ENCODE data around the gene RGS12. TPM values are rescaled to one million over a fixed set of nuclear protein-coding genes. Genes with fewer than 3 reads are reported as not detected.

RGS12 gene
- total RNA-seq, 1 donor from 2014 or later, result 3.1 TPM

GRCh38 chr4:3301450-3302172 is 8.8 kb downstream of the RGS12 start:
- Mint-ChIP-seq H3K4me1 (ENCODE audit: low read depth) (peaks cover 30% of the 10 kb centered on the region), H3K9me3 (no peaks in the 10 kb centered on the region), H3K27ac (peak overlapping the region; percentile 50), H3K4me3 (peak overlapping the region; percentile 20), H3K36me3 (ENCODE audit: low read depth) (peaks cover 2% of the 10 kb centered on the region), H3K27me3 (ENCODE audit: insufficient read depth) (peaks cover 20% of the 10 kb centered on the region)
- intact Hi-C loops (cut with micrococcal nuclease), result loop anchor here (2.0 kb wide), 1 partner anchor 179 kb away; no protein-coding TSS in a partner anchor
- DNase-seq (ENCODE audit: low spot score), result no peak

- peaks cover 30% of the 10 kb centered on the region for H3K4me1 Mint-ChIP-seq (ENCODE audit: low read depth)
- peaks cover 2% of the 10 kb centered on the region for H3K36me3 Mint-ChIP-seq (ENCODE audit: low read depth)
- peak; percentile 62 for DNase-seq (ENCODE audit: low spot score)
- H3K9me3 Mint-ChIP-seq, result no peaks in the 10 kb centered on the region
- H3K27ac Mint-ChIP-seq, result peak overlapping the region; percentile 38
- H3K27me3 Mint-ChIP-seq (ENCODE audit: insufficient read depth), result peaks cover 15% of the 10 kb centered on the region
- H3K4me3 Mint-ChIP-seq, result peak overlapping the region; percentile 62
- intact Hi-C loops (cut with micrococcal nuclease), result loop anchor here (2.0 kb wide), 1 partner anchor 179 kb away; no protein-coding TSS in a partner anchor
Observed at GRCh38 chr4:3302173-3302785, 9.5 kb downstream of the RGS12 start.

DNA sequence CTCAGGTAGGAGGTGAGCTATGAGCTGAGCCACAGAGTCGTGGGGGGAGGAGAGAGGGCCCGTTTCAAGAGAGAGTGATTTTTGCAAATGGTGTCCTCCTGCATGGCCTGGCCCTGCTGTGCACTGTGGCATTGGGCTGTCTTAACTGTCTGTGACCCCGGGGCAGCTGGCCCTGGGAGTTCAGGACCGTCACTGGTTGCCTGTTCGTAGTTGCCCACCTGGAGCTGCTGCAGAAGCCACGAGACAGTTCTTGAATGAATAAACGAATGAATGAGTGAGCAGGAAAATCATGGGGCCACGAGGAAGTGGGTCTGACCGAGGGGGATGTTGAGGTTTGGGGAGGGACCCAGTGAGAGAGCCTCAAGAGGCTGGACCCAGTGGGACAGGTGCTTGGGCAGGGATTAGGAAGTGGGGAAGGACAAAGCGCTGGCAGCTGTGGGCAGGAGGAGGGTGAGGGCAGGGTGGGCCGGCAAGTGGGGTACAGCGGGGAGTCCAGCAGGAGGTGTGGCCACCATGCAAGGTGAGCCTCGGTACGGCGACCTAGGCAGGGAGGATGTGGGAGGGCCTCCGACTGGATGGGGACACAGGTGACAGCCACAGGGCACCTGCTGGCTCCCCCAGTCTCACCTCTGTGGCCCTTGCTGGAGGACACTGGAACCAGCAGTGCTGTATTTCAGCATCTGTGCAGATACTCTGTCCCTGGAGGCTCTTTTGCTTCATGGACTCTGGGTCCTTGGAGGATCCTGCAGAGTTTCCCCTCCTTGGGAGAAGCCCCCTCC is 10.2 kb downstream of the RGS12 start:
- no peaks in the 10 kb centered on the region for H3K9me3 Mint-ChIP-seq
- intact Hi-C loops (cut with micrococcal nuclease), result loop anchor here (2.0 kb wide), 1 partner anchor 180 kb away; no protein-coding TSS in a partner anchor
- no peak for DNase-seq (ENCODE audit: low spot score)
- peak overlapping the region; percentile 38 for H3K27ac Mint-ChIP-seq
- peak overlapping the region; percentile 62 for H3K4me3 Mint-ChIP-seq
- H3K36me3 Mint-ChIP-seq (ENCODE audit: low read depth), result no peaks in the 10 kb centered on the region
- peaks cover 30% of the 10 kb centered on the region for H3K4me1 Mint-ChIP-seq (ENCODE audit: low read depth)
- peaks cover 11% of the 10 kb centered on the region for H3K27me3 Mint-ChIP-seq (ENCODE audit: insufficient read depth)

GRCh38 chr4:3303565-3303824 is 10.7 kb downstream of the RGS12 start:
- no peak overlapping the region for H3K27ac Mint-ChIP-seq
- no peak for DNase-seq (ENCODE audit: low spot score)

DNA sequence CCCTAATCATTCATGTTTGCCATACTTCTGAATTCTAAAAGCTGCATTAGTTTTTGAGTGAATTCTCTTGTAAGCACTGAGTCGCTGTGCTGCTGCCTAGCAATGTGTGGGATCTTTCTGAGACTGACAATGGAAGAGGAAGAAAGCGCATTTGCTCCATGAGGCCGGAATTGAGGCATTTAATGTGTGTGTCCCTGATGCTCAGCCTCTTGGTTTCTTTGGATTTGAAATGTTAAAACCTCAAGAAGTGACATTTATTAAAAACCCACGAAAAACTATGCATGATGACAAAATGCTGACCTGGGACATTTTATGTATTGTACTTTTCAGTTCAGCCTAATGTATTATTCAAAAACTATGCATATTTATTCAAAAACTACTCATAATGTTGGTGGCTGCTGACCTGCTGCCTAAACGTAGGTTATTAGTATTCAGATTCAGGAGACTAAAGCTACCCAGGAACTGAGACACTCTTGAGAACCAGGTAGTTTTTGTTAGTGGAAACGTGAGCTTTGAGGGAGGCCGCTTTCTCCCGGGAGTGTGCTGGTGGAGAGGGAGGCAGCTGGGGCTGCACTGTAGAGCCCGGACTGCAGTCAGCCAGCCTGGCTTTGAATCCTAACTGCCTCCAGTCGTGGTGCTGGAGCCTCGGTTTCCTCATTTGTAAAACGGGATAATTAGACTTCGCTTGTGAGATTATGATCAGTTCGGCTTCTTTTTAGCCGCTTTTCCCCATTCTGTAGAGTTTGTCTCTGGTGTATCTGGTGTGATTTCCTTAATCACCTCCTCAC is 11.3 kb downstream of the RGS12 start:
- H3K36me3 Mint-ChIP-seq (ENCODE audit: low read depth), result no peaks in the 10 kb centered on the region
- peaks cover 30% of the 10 kb centered on the region for H3K4me1 Mint-ChIP-seq (ENCODE audit: low read depth)
- intact Hi-C loops (cut with micrococcal nuclease), result loop anchor here (2.0 kb wide), 1 partner anchor 181 kb away; no protein-coding TSS in a partner anchor
- no peak for DNase-seq (ENCODE audit: low spot score)
- H3K4me3 Mint-ChIP-seq, result no peak overlapping the region
- H3K27ac Mint-ChIP-seq, result no peak overlapping the region
- peaks cover 7% of the 10 kb centered on the region for H3K27me3 Mint-ChIP-seq (ENCODE audit: insufficient read depth)
- H3K9me3 Mint-ChIP-seq, result no peaks in the 10 kb centered on the region

More at GRCh38 chr4:3303565-3303824, 10.7 kb downstream of the RGS12 start:
- H3K36me3 Mint-ChIP-seq (ENCODE audit: low read depth), result no peaks in the 10 kb centered on the region
- no peak overlapping the region for H3K4me3 Mint-ChIP-seq
- intact Hi-C loops (cut with micrococcal nuclease), result loop anchor here (2.0 kb wide), 1 partner anchor 181 kb away; no protein-coding TSS in a partner anchor
- H3K27me3 Mint-ChIP-seq (ENCODE audit: insufficient read depth), result peaks cover 12% of the 10 kb centered on the region
- peaks cover 30% of the 10 kb centered on the region for H3K4me1 Mint-ChIP-seq (ENCODE audit: low read depth)
- H3K9me3 Mint-ChIP-seq, result no peaks in the 10 kb centered on the region

DNA sequence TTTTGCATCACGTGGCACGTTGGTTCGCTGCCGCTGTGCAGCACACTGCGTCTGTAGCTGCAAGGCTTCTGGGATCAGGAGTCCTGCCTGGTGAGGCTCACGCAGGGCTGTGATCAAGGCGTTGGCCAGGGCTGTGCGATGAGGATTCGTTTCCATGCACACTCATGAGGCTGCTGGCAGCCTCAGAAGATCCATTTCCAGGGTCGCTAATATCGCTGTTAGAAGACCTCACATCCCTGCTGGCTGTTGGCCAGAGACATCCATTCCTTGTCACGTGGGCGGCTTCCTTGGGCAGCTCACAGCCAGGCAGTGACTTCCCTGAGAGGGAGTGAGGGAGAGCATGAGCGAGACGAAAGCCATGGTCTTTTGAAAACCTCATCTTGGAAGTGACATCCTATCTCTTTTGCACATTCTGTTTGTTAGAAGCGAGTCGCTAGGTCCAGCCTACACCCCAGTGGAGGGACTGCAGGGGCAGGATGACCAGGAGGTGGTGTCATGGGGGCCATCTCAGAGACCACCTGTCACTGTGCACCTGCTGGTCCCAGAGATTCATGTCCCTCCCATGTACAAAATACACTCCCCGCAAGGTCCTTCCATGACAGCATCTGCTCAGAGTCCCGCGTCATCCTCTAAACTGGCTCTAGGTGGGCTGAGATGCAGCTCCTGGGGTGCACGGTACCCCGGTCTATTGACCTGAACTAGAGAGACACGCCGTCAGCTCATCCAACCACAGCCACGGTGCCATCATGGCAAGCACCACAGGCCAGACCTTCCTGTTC is 12.2 kb downstream of the RGS12 start:
- H3K4me3 Mint-ChIP-seq, result no peak overlapping the region
- H3K9me3 Mint-ChIP-seq, result no peaks in the 10 kb centered on the region
- no peak for DNase-seq (ENCODE audit: low spot score)
- intact Hi-C loops (cut with micrococcal nuclease), result no loop called here
- H3K4me1 Mint-ChIP-seq (ENCODE audit: low read depth), result peaks cover 30% of the 10 kb centered on the region
- H3K27ac Mint-ChIP-seq, result no peak overlapping the region
- H3K27me3 Mint-ChIP-seq (ENCODE audit: insufficient read depth), result peaks cover 4% of the 10 kb centered on the region
- no peaks in the 10 kb centered on the region for H3K36me3 Mint-ChIP-seq (ENCODE audit: low read depth)

DNA sequence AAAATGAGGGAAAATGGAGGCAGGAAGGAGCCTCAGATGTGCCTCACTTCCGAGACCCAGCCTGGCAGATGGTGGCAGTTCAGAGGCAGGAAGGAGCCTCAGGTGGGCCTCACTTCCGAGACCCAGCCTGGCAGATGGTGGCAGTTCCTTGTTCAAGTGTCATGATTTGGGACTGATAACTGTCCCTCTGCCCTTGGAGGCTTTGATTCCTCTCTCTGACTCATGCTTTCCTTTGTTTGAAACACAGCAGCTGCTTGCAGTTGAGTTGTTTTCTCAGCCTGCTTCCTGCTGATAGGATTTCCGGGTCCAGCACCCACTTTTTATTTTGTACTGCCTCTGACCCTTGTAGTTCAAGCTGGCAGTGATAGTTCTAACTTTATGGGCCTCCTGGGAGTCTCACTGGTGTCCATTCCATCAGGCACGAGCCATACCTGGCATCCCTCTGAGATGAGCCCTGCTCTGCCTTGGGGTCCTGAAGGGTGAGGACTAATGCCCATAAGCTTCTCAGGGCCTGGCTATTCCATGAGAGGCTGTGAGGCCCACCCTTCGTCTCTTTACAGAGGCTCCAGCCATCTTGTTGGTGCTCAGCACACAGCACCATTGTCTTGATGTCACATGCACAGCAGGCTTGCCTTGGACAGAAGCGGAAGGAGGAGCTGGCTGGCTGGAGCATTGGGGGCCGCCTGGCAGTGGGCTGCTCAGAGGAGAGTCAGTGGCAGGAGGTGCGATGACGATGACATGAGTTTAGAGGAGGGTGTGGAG is 13.0 kb downstream of the RGS12 start:
- no peak overlapping the region for H3K4me3 Mint-ChIP-seq

DNA sequence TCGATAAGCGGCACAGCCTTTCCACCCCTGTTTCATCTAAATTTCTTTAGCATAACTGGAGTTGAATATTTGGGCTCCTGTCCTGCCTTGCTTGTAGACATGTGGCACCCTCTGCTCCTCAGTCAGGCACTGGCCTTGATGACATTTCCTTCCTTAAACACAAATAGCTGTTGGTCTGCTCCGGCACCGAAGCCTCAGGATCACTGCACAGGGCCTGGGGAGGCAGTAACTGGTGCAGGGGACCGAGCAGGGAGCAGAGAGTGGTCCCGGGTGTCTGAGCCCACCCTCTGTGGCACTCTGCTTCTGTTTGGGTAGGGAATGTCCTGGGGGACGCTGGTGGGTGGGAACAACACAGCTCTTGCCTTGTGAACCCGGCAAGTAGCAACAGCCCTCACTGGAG is 13.6 kb downstream of the RGS12 start:
- intact Hi-C loops (cut with micrococcal nuclease), result no loop called here
- H3K36me3 Mint-ChIP-seq (ENCODE audit: low read depth), result no peaks in the 10 kb centered on the region
- peaks cover 3% of the 10 kb centered on the region for H3K27me3 Mint-ChIP-seq (ENCODE audit: insufficient read depth)
- no peak overlapping the region for H3K4me3 Mint-ChIP-seq
- no peak for DNase-seq (ENCODE audit: low spot score)
- no peaks in the 10 kb centered on the region for H3K9me3 Mint-ChIP-seq
- no peak overlapping the region for H3K27ac Mint-ChIP-seq
- H3K4me1 Mint-ChIP-seq (ENCODE audit: low read depth), result peaks cover 26% of the 10 kb centered on the region

More for the DNA sequence above, 13.0 kb downstream of the RGS12 start:
- H3K4me1 Mint-ChIP-seq (ENCODE audit: low read depth), result peaks cover 30% of the 10 kb centered on the region
- intact Hi-C loops (cut with micrococcal nuclease), result no loop called here
- no peaks in the 10 kb centered on the region for H3K36me3 Mint-ChIP-seq (ENCODE audit: low read depth)
- no peak for DNase-seq (ENCODE audit: low spot score)
- H3K27ac Mint-ChIP-seq, result no peak overlapping the region
- peaks cover 4% of the 10 kb centered on the region for H3K27me3 Mint-ChIP-seq (ENCODE audit: insufficient read depth)
- no peaks in the 10 kb centered on the region for H3K9me3 Mint-ChIP-seq

GRCh38 chr4:3307060-3307459 is 14.2 kb downstream of the RGS12 start:
- Mint-ChIP-seq H3K27ac (no peak overlapping the region), H3K27me3 (ENCODE audit: insufficient read depth) (peaks cover 3% of the 10 kb centered on the region), H3K36me3 (ENCODE audit: low read depth) (no peaks in the 10 kb centered on the region), H3K4me1 (ENCODE audit: low read depth) (peaks cover 20% of the 10 kb centered on the region), H3K4me3 (no peak overlapping the region), H3K9me3 (no peaks in the 10 kb centered on the region)
- intact Hi-C loops (cut with micrococcal nuclease), result no loop called here
- no peak for DNase-seq (ENCODE audit: low spot score)

DNA sequence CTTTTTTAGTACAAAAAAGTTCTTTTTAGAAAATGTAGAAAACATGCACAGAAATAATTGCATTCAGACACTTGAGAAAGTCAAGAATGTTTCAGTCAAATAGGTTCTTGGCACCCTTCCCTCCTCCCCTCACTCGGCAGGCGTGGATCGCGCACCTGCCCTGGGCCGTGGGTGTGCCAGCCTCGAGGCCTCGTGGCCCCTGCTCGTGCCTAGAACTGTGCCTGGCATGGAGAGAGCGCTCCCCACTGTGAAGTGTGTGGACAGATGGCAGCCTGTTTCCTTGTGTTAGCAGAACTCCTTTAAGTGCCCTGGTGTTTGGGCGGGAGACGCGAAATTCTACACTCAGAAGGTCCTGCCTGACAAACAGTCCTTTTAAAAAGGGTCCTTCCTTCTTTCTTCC is 14.7 kb downstream of the RGS12 start:
- no peaks in the 10 kb centered on the region for H3K36me3 Mint-ChIP-seq (ENCODE audit: low read depth)
- intact Hi-C loops (cut with micrococcal nuclease), result no loop called here
- DNase-seq (ENCODE audit: low spot score), result no peak

GRCh38 chr4:3307891-3308575 is 15.2 kb downstream of the RGS12 start:
- Mint-ChIP-seq H3K27me3 (ENCODE audit: insufficient read depth) (peaks cover 3% of the 10 kb centered on the region), H3K9me3 (no peaks in the 10 kb centered on the region), H3K4me1 (ENCODE audit: low read depth) (peaks cover 10% of the 10 kb centered on the region), H3K27ac (no peak overlapping the region), H3K4me3 (no peak overlapping the region), H3K36me3 (ENCODE audit: low read depth) (no peaks in the 10 kb centered on the region)
- no peak for DNase-seq (ENCODE audit: low spot score)
- intact Hi-C loops (cut with micrococcal nuclease), result no loop called here

More for the DNA sequence above, 14.7 kb downstream of the RGS12 start:
- no peak overlapping the region for H3K4me3 Mint-ChIP-seq
- H3K9me3 Mint-ChIP-seq, result no peaks in the 10 kb centered on the region
- H3K27me3 Mint-ChIP-seq (ENCODE audit: insufficient read depth), result peaks cover 3% of the 10 kb centered on the region
- peaks cover 16% of the 10 kb centered on the region for H3K4me1 Mint-ChIP-seq (ENCODE audit: low read depth)
- H3K27ac Mint-ChIP-seq, result no peak overlapping the region

Data from activated T-helper 1 cell treated with anti-CD3 and anti-CD28 coated beads, Interleukin-12 subunit alpha, Interleukin-12 subunit beta, Interleukin-2, Interleukin-4 antibody, amounts not matched to agents 30 ng/mL and 10 ng/mL and 1 ng/mL, durations not matched to agents 14 hours and 24 hours and 36 hours (primary cell).